ENCODE measurements around the gene MICAL1. TPM values are rescaled to one million over a fixed set of nuclear protein-coding genes. Genes with fewer than 3 reads are reported as not detected.

Gene MICAL1
- total and polyA plus RNA-seq, 2 of the 8 experiments (the other 6 are each of a cell fraction or from before 2014, with no cell fraction given): 42.5 to 55.4 TPM

DNA sequence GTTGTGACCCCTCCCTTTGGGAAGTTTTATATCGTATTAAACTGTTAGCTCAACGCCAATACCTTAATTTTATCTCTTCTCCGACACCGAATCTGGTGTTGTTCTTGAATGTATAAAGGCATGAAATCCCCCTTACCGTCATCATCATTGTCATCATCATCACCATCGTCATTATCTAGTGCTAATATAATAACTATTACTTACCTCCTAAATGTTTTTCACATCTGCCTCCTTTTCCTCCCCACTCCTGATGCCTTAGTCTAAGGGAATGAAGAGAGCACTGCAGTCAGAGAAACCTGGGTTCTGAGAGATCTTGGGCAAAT is 28.1 kb upstream of the MICAL1 start:
- CTCF ChIA-PET (ENCODE audit: partially characterized antibody): interaction anchor here (1.1 kb wide), 1 partner anchor 192 kb away, joined by 3 read pairs; no protein-coding TSS in a partner anchor
- peak overlapping the region; percentile 64 for H2AFZ ChIP-seq (ENCODE audit: low read length)
- 14% methylated on average over 6 of the region's 6 CpGs; no CpG with 5 or more reads in 1 of the 2 experiments for WGBS, 2 experiments (ENCODE audit: extremely low coverage in 1 of 2, insufficient coverage in 1 of 2, insufficient read length in 1 of 2, insufficient replicate concordance in 2 of 2, low coverage in 1 of 2, low lambda C conversion rate in 2 of 2, missing lambda C conversion rate in 1 of 2)

More for the DNA sequence above, 28.1 kb upstream of the MICAL1 start:
- peak overlapping the region; percentile 37 to 56 (median 48); a peak in 7 of 8 replicates for H3K4me3 ChIP-seq (ENCODE audit: extremely low read depth in 1 of 4, insufficient read depth in 2 of 4, low read depth in 3 of 4, low read length in 4 of 4)
- DNase-seq (ENCODE audit: low read depth in 1 of 2, low spot score in 2 of 2): no peak
- peaks cover 20 to 38% of the 10 kb centered on the region in 2 experiments for H3K79me2 ChIP-seq (ENCODE audit: control insufficient read depth in 1 of 2, insufficient read depth in 2 of 2, low read length in 2 of 2)
- no peaks in the 10 kb centered on the region for H3K9me3 ChIP-seq (ENCODE audit: insufficient read depth in 2 of 2, low read depth in 1 of 2, low read length in 1 of 2)
- no peak overlapping the region for H3K4ac ChIP-seq (replicated peaks; ENCODE audit: insufficient read length, low read depth, low read length)
- H2AK5ac ChIP-seq (ENCODE audit: low read depth, low read length): no peak overlapping the region
- no peak overlapping the region for H4K8ac ChIP-seq (ENCODE audit: extremely low read depth, insufficient read depth, low read length)
- H3K4me2 ChIP-seq (ENCODE audit: insufficient read depth in 1 of 2, low read depth in 2 of 2, low read length in 2 of 2): peak overlapping the region; percentile 72 to 76
- peaks cover 3% of the 10 kb centered on the region for H3K79me1 ChIP-seq (ENCODE audit: low read depth, low read length)
- no peak overlapping the region for H2BK5ac ChIP-seq (ENCODE audit: low read depth, low read length)
- H3K9ac ChIP-seq (replicated peaks in 1 of 4; ENCODE audit: extremely low read depth in 1 of 4, low read depth in 3 of 4, low read length in 3 of 4): peak overlapping the region in 1 of 4 experiments; percentile 51; a peak in 1 of 7 replicates
- H3K56ac ChIP-seq (replicated peaks; ENCODE audit: insufficient read length, low read depth, low read length): no peak overlapping the region
- no peak overlapping the region for H2BK12ac ChIP-seq (ENCODE audit: low read depth, low read length)
- FAIRE-seq: no peak
- no peak overlapping the region for H2BK20ac ChIP-seq (ENCODE audit: low read length)
- H2BK120ac ChIP-seq (replicated peaks; ENCODE audit: low read depth, low read length): no peak overlapping the region
- H3K27me3 ChIP-seq (replicated peaks in 1 of 4; ENCODE audit: control insufficient read depth in 3 of 4, extremely low read depth in 1 of 4, insufficient read depth in 3 of 4, low read length in 3 of 4): no peaks in the 10 kb centered on the region
- H3K23me2 ChIP-seq (ENCODE audit: low read depth, low read length): peaks cover 7% of the 10 kb centered on the region; the same call in 1 of the 2 replicates
- H4K5ac ChIP-seq (ENCODE audit: insufficient read length, low read depth, low read length): peak overlapping the region; percentile 36
- H4K91ac ChIP-seq (replicated peaks; ENCODE audit: insufficient read length, low read length): no peak overlapping the region
- H3K4me1 ChIP-seq (replicated peaks in 1 of 4; ENCODE audit: control insufficient read depth in 3 of 4, insufficient read depth in 4 of 4, low read length in 3 of 4): peaks cover 2 to 15% (median 6%) of the 10 kb centered on the region in 4 experiments; a peak in 6 of 7 replicates
- H3K14ac ChIP-seq (ENCODE audit: insufficient read length): no peak overlapping the region
- no peak overlapping the region for H2BK15ac ChIP-seq (ENCODE audit: low read length)
- H3K36me3 ChIP-seq (ENCODE audit: control insufficient read depth in 2 of 4, insufficient read depth in 4 of 4, low read length in 3 of 4): peaks cover 4 to 28% (median 15%) of the 10 kb centered on the region in 4 experiments; a peak in 7 of 8 replicates
- no peak overlapping the region for H3K27ac ChIP-seq (ENCODE audit: low read depth, low read length)
- H4K20me1 ChIP-seq (replicated peaks in 1 of 2; ENCODE audit: control insufficient read depth in 1 of 2, insufficient read depth in 2 of 2, low read length in 2 of 2): peaks cover 0 to 8% of the 10 kb centered on the region in 2 experiments
- no peak overlapping the region for H3K23ac ChIP-seq (ENCODE audit: insufficient read length)
- POLR2A ChIA-PET (ENCODE audit: partially characterized antibody): no interaction called here
- no peak for TF ChIP-seq TCF12 (IDR thresholded peaks at IDR 0.05; ENCODE audit: low read depth, low read length)
- TF ChIP-seq POU5F1 (IDR thresholded peaks at IDR 0.05; ENCODE audit: low read depth, low read length): no peak
- no peak for TF ChIP-seq YY1 (IDR thresholded peaks at IDR 0.05; ENCODE audit: low read depth, low read length)
- TF ChIP-seq TEAD4 (IDR thresholded peaks at IDR 0.05; ENCODE audit: low read depth, low read length): no peak
- TF ChIP-seq, protein P1, sequence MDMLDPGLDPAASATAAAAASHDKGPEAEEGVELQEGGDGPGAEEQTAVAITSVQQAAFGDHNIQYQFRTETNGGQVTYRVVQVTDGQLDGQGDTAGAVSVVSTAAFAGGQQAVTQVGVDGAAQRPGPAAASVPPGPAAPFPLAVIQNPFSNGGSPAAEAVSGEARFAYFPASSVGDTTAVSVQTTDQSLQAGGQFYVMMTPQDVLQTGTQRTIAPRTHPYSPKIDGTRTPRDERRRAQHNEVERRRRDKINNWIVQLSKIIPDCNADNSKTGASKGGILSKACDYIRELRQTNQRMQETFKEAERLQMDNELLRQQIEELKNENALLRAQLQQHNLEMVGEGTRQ (IDR thresholded peaks at IDR 0.05; ENCODE audit: low read length): no peak
- H3K18ac ChIP-seq (ENCODE audit: extremely low read depth, low read length): no peak overlapping the region

All from H1 (cell line).